PC-3 (cell line): ENCODE data around the gene CXCL10. TPM values are rescaled to one million over a fixed set of nuclear protein-coding genes. Genes with fewer than 3 reads are reported as not detected.
"Not testable (repeated sequence)": the region's sequence is repeated elsewhere in the genome, so short reads cannot be mapped to it uniquely, and the experiment has no call there.

Experiments used
- ATAC-seq: fragments of 200-7000 bp; cut with Tn5 transposase; 2 replicates; pipeline ENCODE4 v1.9.1; 2020; ENCODE audit warnings: mild to moderate bottlenecking, moderate library complexity
- BruUV-seq: library from RNA; stranded (reverse); fragments of 400-500 nt; replicated peaks from 2 replicates; lab custom pipeline; 2021; lab: Mats Ljungman, UMichigan
- CTCF ChIA-PET: fragments of 300-600 bp; sonication (Branson Sonifier 250); formaldehyde crosslinking; loops from one replicate; lab custom pipeline; 2022; ENCODE audit warnings: antibody characterized with exemption; lab: Charles Lee
- POLR2A ChIA-PET: fragments of 300-600 bp; sonication (Branson Sonifier 250); formaldehyde crosslinking; loops from one replicate; lab custom pipeline; 2022; ENCODE audit warnings: antibody characterized with exemption; ENCODE audit not compliant: unreplicated experiment; lab: Charles Lee
- DNase-seq: peaks from one replicate; pipeline ENCODE4 v3.0.0-alpha.2; 2015
- H2AFZ ChIP-seq: fragments of 300-600 bp; sonication (generic); 2 replicates; pipeline ENCODE4 v1.6.0; 2016; ENCODE audit warnings: antibody characterized with exemption, low read length
- H3F3A ChIP-seq: fragments of 300-600 bp; sonication (generic); one replicate; pipeline ENCODE4 v1.6.0; 2017; ENCODE audit warnings: antibody characterized with exemption, low read length, control low read depth, mild to moderate bottlenecking; ENCODE audit not compliant: unreplicated experiment
- H3K27ac ChIP-seq: fragments of 300-600 bp; sonication (generic); 2 replicates; pipeline ENCODE4 v1.5.1; 2016; ENCODE audit warnings: mild to moderate bottlenecking, low read length
- H3K27me3 ChIP-seq: fragments of 300-600 bp; sonication (generic); 2 replicates; pipeline ENCODE4 v1.6.1; 2016; ENCODE audit warnings: low read length, mixed read lengths
- H3K36me3 ChIP-seq: fragments of 300-600 bp; sonication (generic); 2 replicates; pipeline ENCODE4 v1.6.1; 2016; ENCODE audit warnings: low read depth, mixed run types, low read length, mixed read lengths
- H3K4me1 ChIP-seq: fragments of 300-600 bp; sonication (generic); 2 replicates; pipeline ENCODE4 v1.5.1; 2016; ENCODE audit warnings: low read length; ENCODE audit not compliant: insufficient read depth
- H3K4me2 ChIP-seq: fragments of 300-600 bp; sonication (generic); 2 replicates; pipeline ENCODE4 v1.6.0; 2016; ENCODE audit warnings: low read length
- H3K4me3 ChIP-seq: fragments of 300-600 bp; sonication (generic); 2 replicates; pipeline ENCODE4 v1.5.1; 2016; ENCODE audit warnings: mild to moderate bottlenecking, low read length, mixed read lengths
- H3K79me2 ChIP-seq: fragments of 300-600 bp; sonication (generic); 2 replicates; pipeline ENCODE4 v1.6.1; 2017; ENCODE audit warnings: low read length, mixed read lengths
- H3K9ac ChIP-seq: fragments of 300-600 bp; sonication (generic); 2 replicates; pipeline ENCODE4 v1.6.0; 2016; ENCODE audit warnings: mild to moderate bottlenecking, low read length
- H3K9me2 ChIP-seq: fragments of 300-600 bp; sonication (generic); replicated peaks from 2 replicates; pipeline ENCODE4 v1.6.1; 2016; ENCODE audit warnings: mixed run types, low read length, mixed read lengths
- H3K9me3 ChIP-seq: fragments of 300-600 bp; sonication (generic); 2 replicates; pipeline ENCODE4 v1.6.1; 2016; ENCODE audit warnings: low read length, mixed read lengths
- H4K20me1 ChIP-seq: fragments of 300-600 bp; sonication (generic); 2 replicates; pipeline ENCODE4 v1.6.1; 2016; ENCODE audit warnings: low read length, mixed read lengths
- CTCF ChIP-seq: fragments of 300-600 bp; sonication (generic); conservative IDR thresholded peaks from 2 replicates; pipeline ENCODE4 v1.5.1; 2017; ENCODE audit warnings: antibody characterized with exemption, low read depth, mild to moderate bottlenecking, low read length
- EZH2 ChIP-seq: fragments of 300-600 bp; sonication (generic); IDR thresholded peaks from one replicate; pipeline ENCODE4 v1.6.1; 2017; ENCODE audit warnings: antibody characterized with exemption, mild to moderate bottlenecking, low read length; ENCODE audit not compliant: unreplicated experiment
- EZH2phosphoT487 ChIP-seq: fragments of 300-600 bp; sonication (generic); IDR thresholded peaks from 2 replicates; pipeline ENCODE4 v1.6.1; 2018; ENCODE audit warnings: mild to moderate bottlenecking, antibody characterized with exemption, low read length, borderline replicate concordance
- intact Hi-C: fragments of 100-400 bp; cut with micrococcal nuclease; formaldehyde crosslinking; loops from 2 replicates; pipeline ENCODE4 v1.9.0; 2023
- total RNA-seq: library from RNA; depleted of rRNA; stranded (reverse); fragments of >200 nt; gene quantifications from 2 replicates; pipeline ENCODE4 v1.2.3, GENCODE V29; 2014

Gene CXCL10
- total RNA-seq, 1 experiment from 2014 or later, result not detected

- peaks cover 3% of the 10 kb centered on the region; the same call in 1 of the 2 replicates for H3K4me1 ChIP-seq
- H3K9me2 ChIP-seq, result no peaks in the 10 kb centered on the region
- H3K27me3 ChIP-seq, result 0 out of 2 replicates have a peak, but pooled peaks cover 4% of the 10 kb centered on the region
- H3K4me3 ChIP-seq, result no peak overlapping the region
- H3F3A ChIP-seq, result no peaks in the 10 kb centered on the region
- no peak overlapping the region for H3K9ac ChIP-seq
- ATAC-seq (no peak), DNase-seq (no peak)
- no peak overlapping the region for H3K27ac ChIP-seq
- intact Hi-C loops, result no loop called here
- H4K20me1 ChIP-seq, result no peaks in the 10 kb centered on the region
- ChIA-PET CTCF (no interaction called here), POLR2A (interaction anchor here (0.6 kb wide), 1 partner anchor 190 kb away, joined by 3 read pairs; no protein-coding TSS in a partner anchor)
- H3K9me3 ChIP-seq, result no peaks in the 10 kb centered on the region
- H3K4me2 ChIP-seq, result no peak overlapping the region
- H3K36me3 ChIP-seq, result no peaks in the 10 kb centered on the region
- no peaks in the 10 kb centered on the region for H3K79me2 ChIP-seq
- TF ChIP-seq CTCF (no peak), EZH2 (no peak), EZH2phosphoT487 (no peak)
- BruUV-seq, result no TSS peak
- H2AFZ ChIP-seq, result no peak overlapping the region
Measured at GRCh38 chr4:76053730-76054129, 30.4 kb upstream of the CXCL10 start.

GRCh38 chr4:76050560-76051050, 27.3 kb upstream of the CXCL10 start:
- H2AFZ ChIP-seq, H3F3A ChIP-seq, BruUV-seq, ATAC-seq, H3K36me3 ChIP-seq, DNase-seq, CTCF ChIA-PET, H3K9me2 ChIP-seq, H3K4me1 ChIP-seq, H3K27ac ChIP-seq, H3K4me3 ChIP-seq, H3K4me2 ChIP-seq, H3K9ac ChIP-seq, H3K27me3 ChIP-seq, H3K79me2 ChIP-seq, H4K20me1 ChIP-seq, intact Hi-C loops, H3K9me3 ChIP-seq, POLR2A ChIA-PET: not testable (repeated sequence)

GRCh38 chr4:76049860-76050416, 26.6 kb upstream of the CXCL10 start:
- H3K27me3 ChIP-seq, H3K4me1 ChIP-seq, H3K9me3 ChIP-seq, H2AFZ ChIP-seq, intact Hi-C loops, H3K4me2 ChIP-seq, BruUV-seq, H3F3A ChIP-seq, DNase-seq, CTCF ChIA-PET, POLR2A ChIA-PET, H3K9me2 ChIP-seq, H3K9ac ChIP-seq, H3K4me3 ChIP-seq, ATAC-seq, H4K20me1 ChIP-seq, H3K36me3 ChIP-seq, H3K27ac ChIP-seq, H3K79me2 ChIP-seq: not testable (repeated sequence)

- H3K9me2 ChIP-seq, POLR2A ChIA-PET, BruUV-seq, H3K27me3 ChIP-seq, H3F3A ChIP-seq, intact Hi-C loops, H3K27ac ChIP-seq, H3K9ac ChIP-seq, H3K79me2 ChIP-seq, CTCF ChIA-PET, H2AFZ ChIP-seq, H3K9me3 ChIP-seq, H3K4me2 ChIP-seq, H3K4me1 ChIP-seq, ATAC-seq, H3K36me3 ChIP-seq, DNase-seq, H4K20me1 ChIP-seq, H3K4me3 ChIP-seq: not testable (repeated sequence)
Measured at GRCh38 chr4:76044686-76045085, 21.4 kb upstream of the CXCL10 start.

- H2AFZ ChIP-seq, CTCF ChIA-PET, DNase-seq, ATAC-seq, H3K4me3 ChIP-seq, H3K9me3 ChIP-seq, H3K4me2 ChIP-seq, H4K20me1 ChIP-seq, H3F3A ChIP-seq, H3K79me2 ChIP-seq, BruUV-seq, H3K27me3 ChIP-seq, intact Hi-C loops, H3K36me3 ChIP-seq, POLR2A ChIA-PET, H3K9ac ChIP-seq, H3K27ac ChIP-seq, H3K4me1 ChIP-seq, H3K9me2 ChIP-seq: not testable (repeated sequence)
Measured at GRCh38 chr4:76043306-76043705, 20.0 kb upstream of the CXCL10 start.
